ENCODE results near the gene NR5A1. TPM values are rescaled to one million over a fixed set of nuclear protein-coding genes. Genes with fewer than 3 reads are reported as not detected.

The NR5A1 gene
- total and polyA plus RNA-seq, 2 of the 13 experiments (the other 11 are each of a cell fraction or from before 2014, with no cell fraction given), result 28.9 to 44.7 TPM

GRCh38 chr9:124506931-124507879, at the start of gene NR5A1 (continued):
- TF ChIP-seq NFKBIZ (CRISPR knock-in tag; IDR thresholded peaks at IDR 0.05), result 0 out of 2 replicates have a peak, but pooled peaks have one; percentile 47
- no peak; the same call in 1 of the 2 replicates for TF ChIP-seq DR1 (CRISPR knock-in tag; IDR thresholded peaks at IDR 0.05)
- TF ChIP-seq ELF1 (CRISPR knock-in tag; IDR thresholded peaks at IDR 0.05), result peak; percentile 18; the same call in 1 of the 2 replicates
- TF ChIP-seq ZNF549 (CRISPR knock-in tag; IDR thresholded peaks at IDR 0.05), result no peak
- peak; percentile 45; the same call in 1 of the 2 replicates for TF ChIP-seq ZSCAN31 (CRISPR knock-in tag; IDR thresholded peaks at IDR 0.05; ENCODE audit: low read depth)
- peak; percentile 45; the same call in 1 of the 2 replicates for TF ChIP-seq ZNF724P (CRISPR knock-in tag; IDR thresholded peaks at IDR 0.05; ENCODE audit: borderline replicate concordance)
- TF ChIP-seq MAF1 (CRISPR knock-in tag; IDR thresholded peaks at IDR 0.05; ENCODE audit: borderline replicate concordance), result no peak
- no peak for TF ChIP-seq HOXD1 (CRISPR knock-in tag; IDR thresholded peaks at IDR 0.05)
- no peak for TF ChIP-seq ZFAT (CRISPR knock-in tag; conservative IDR thresholded peaks at IDR 0.05)
- 0 out of 2 replicates have a peak, but pooled peaks have one; percentile 50 for TF ChIP-seq SMYD3 (CRISPR knock-in tag; IDR thresholded peaks at IDR 0.05)
- peak; percentile 14 for TF ChIP-seq MED8 (CRISPR knock-in tag; IDR thresholded peaks at IDR 0.05; ENCODE audit: insufficient replicate concordance)
- TF ChIP-seq GRHL1 (CRISPR knock-in tag; conservative IDR thresholded peaks at IDR 0.05), result no peak
- TF ChIP-seq ZNF784 (CRISPR knock-in tag; IDR thresholded peaks at IDR 0.05; ENCODE audit: borderline replicate concordance), result peak; percentile 90; the same call in 1 of the 2 replicates
- TF ChIP-seq FOSL1 (CRISPR knock-in tag; IDR thresholded peaks at IDR 0.05; ENCODE audit: borderline replicate concordance), result no peak
- TF ChIP-seq ZNF331 (CRISPR knock-in tag; IDR thresholded peaks at IDR 0.05), result peak; percentile 75; the same call in 1 of the 2 replicates
- TF ChIP-seq BATF2 (CRISPR knock-in tag; IDR thresholded peaks at IDR 0.05), result 0 out of 2 replicates have a peak, but pooled peaks have one; percentile 79
- no peak for TF ChIP-seq ZNF326 (CRISPR knock-in tag; IDR thresholded peaks at IDR 0.05; ENCODE audit: borderline replicate concordance)
- peak in 1 of 2 experiments; percentile 54; a peak in 1 of 4 replicates for TF ChIP-seq KLF16 (CRISPR knock-in tag; IDR thresholded peaks at IDR 0.05)
- peak; percentile 3; the same call in 1 of the 2 replicates for TF ChIP-seq MYPOP (CRISPR knock-in tag; IDR thresholded peaks at IDR 0.05)
- TF ChIP-seq AHR (CRISPR knock-in tag; IDR thresholded peaks at IDR 0.05), result peak; percentile 36; the same call in 1 of the 2 replicates
- no peak for TF ChIP-seq EHMT2 (IDR thresholded peaks at IDR 0.05; ENCODE audit: borderline replicate concordance, low read depth, low read length)
- peak; percentile 69 for TF ChIP-seq NFYC (CRISPR knock-in tag; IDR thresholded peaks at IDR 0.05)
- TF ChIP-seq ZNF263 (CRISPR knock-in tag; IDR thresholded peaks at IDR 0.05), result peak; percentile 56; the same call in 1 of the 2 replicates
